Measurements from ENCODE around the gene TM9SF2. TPM values are rescaled to one million over a fixed set of nuclear protein-coding genes. Genes with fewer than 3 reads are reported as not detected.
A peak's percentile ranks its signal among the peaks of the same experiment; 100 is the strongest.

The TM9SF2 gene
- total and polyA plus RNA-seq, 4 experiments from 2014 or later = 60.0 to 126 (median 83.1) TPM

DNA sequence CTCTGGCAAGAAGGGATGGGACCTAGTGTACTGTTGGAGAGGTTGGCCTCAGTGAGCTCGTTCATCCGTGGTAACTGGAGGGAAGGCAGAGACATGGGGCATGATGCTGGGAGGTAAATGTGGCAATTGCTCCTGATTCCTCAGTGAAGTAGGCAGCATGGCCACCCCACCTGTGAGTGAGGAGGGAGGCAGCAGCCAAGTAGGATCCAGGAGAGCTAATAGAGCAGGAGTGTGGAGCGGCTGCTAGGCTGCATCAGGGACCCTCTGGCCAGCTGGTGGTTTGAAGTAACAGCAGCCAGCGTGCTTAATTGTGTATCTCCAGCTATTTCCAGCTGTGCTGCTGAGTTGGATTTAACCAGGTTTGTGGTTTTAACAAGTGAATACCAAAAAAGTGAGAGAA lies 24.7 kb downstream of the TM9SF2 start:
- no peaks in the 10 kb centered on the region for H3K9me3 ChIP-seq (ENCODE audit: control insufficient read depth in 1 of 2, low read length in 2 of 2)
- peak overlapping the region in 3 of 8 donors; percentile 25 to 35 (median 30) for H3K4me3 Mint-ChIP-seq
- H3K36me3 Mint-ChIP-seq = peaks cover 62 to 87% of the 10 kb centered on the region in 2 donors
- no peaks in the 10 kb centered on the region for H3K9me3 Mint-ChIP-seq
- intact Hi-C loops (cut with micrococcal nuclease) = no loop called here
- H3K4me1 Mint-ChIP-seq = peaks cover 39 to 56% (median 46%) of the 10 kb centered on the region in 4 donors
- H3K27me3 ChIP-seq (ENCODE audit: insufficient read depth, low read length) = no peaks in the 10 kb centered on the region
- no peak for DNase-seq
- no peak overlapping the region for H3K4me3 ChIP-seq (ENCODE audit: low read length in 2 of 2)
- H3K27ac ChIP-seq (ENCODE audit: low read depth, low read length) = no peak overlapping the region
- peak overlapping the region in 5 of 7 donors; percentile 28 to 78 (median 66) for H3K27ac Mint-ChIP-seq
- H3K4me1 ChIP-seq (ENCODE audit: insufficient read depth, low read length) = peaks cover 21% of the 10 kb centered on the region
- peaks cover 33% of the 10 kb centered on the region for H3K36me3 ChIP-seq (ENCODE audit: insufficient read depth, low read length)
- H3K27me3 Mint-ChIP-seq = no peaks in the 10 kb centered on the region
- CTCF ChIA-PET (ENCODE audit: partially characterized antibody) = interaction anchor here (0.6 to 4.1 kb wide), 14 partner anchors 9 to 153 kb away, joined by 3 to 30 read pairs (median 3); partner anchors contain the start of gene TM9SF2
- POLR2A ChIA-PET (ENCODE audit: partially characterized antibody) = interaction anchor here (0.9 to 1.3 kb wide), 2 partner anchors 18 to 25 kb away, joined by 3 to 4 read pairs; partner anchors contain the start of gene TM9SF2

- H3K27me3 Mint-ChIP-seq = no peaks in the 10 kb centered on the region
- peaks cover 39 to 62% (median 45%) of the 10 kb centered on the region in 4 donors for H3K4me1 Mint-ChIP-seq
- peaks cover 63 to 88% of the 10 kb centered on the region in 2 donors for H3K36me3 Mint-ChIP-seq
- CTCF ChIA-PET (ENCODE audit: partially characterized antibody) = interaction anchor here (0.7 to 4.1 kb wide), 13 partner anchors 9 to 987 kb away, joined by 3 to 30 read pairs (median 3); partner anchors contain the start of gene TM9SF2
- H3K36me3 ChIP-seq (ENCODE audit: insufficient read depth, low read length) = peaks cover 29% of the 10 kb centered on the region
- H3K9me3 ChIP-seq (ENCODE audit: control insufficient read depth in 1 of 2, low read length in 2 of 2) = no peaks in the 10 kb centered on the region
- no peak overlapping the region for H3K4me3 ChIP-seq (ENCODE audit: low read length in 2 of 2)
- no peak overlapping the region for H3K27ac ChIP-seq (ENCODE audit: low read depth, low read length)
- H3K27ac Mint-ChIP-seq = peak overlapping the region; percentile 28 to 90 (median 76)
- H3K4me1 ChIP-seq (ENCODE audit: insufficient read depth, low read length) = peaks cover 21% of the 10 kb centered on the region
- peak overlapping the region in 5 of 8 donors; percentile 2 to 35 (median 23) for H3K4me3 Mint-ChIP-seq
- no peak for DNase-seq
- no peaks in the 10 kb centered on the region for H3K9me3 Mint-ChIP-seq
- POLR2A ChIA-PET (ENCODE audit: partially characterized antibody) = interaction anchor here (1.3 kb wide), 1 partner anchor 25 kb away, joined by 4 read pairs; the partner anchor contains the start of gene TM9SF2
- no peaks in the 10 kb centered on the region for H3K27me3 ChIP-seq (ENCODE audit: insufficient read depth, low read length)
- intact Hi-C loops (cut with micrococcal nuclease) = no loop called here
These were observed 25.3 kb downstream of the TM9SF2 start for GRCh38 chr13:99526549-99526948.

GRCh38 chr13:99527301-99527700 lies 26.0 kb downstream of the TM9SF2 start:
- peak in 4 of 5 donors; percentile 15 to 46 (median 24) for DNase-seq
- Histone ChIP-seq H3K4me1 (ENCODE audit: insufficient read depth, low read length) (peaks cover 21% of the 10 kb centered on the region), H3K9me3 (ENCODE audit: control insufficient read depth in 1 of 2, low read length in 2 of 2) (no peaks in the 10 kb centered on the region), H3K27me3 (ENCODE audit: insufficient read depth, low read length) (no peaks in the 10 kb centered on the region), H3K27ac (ENCODE audit: low read depth, low read length) (no peak overlapping the region), H3K4me3 (ENCODE audit: low read length in 2 of 2) (no peak overlapping the region), H3K36me3 (ENCODE audit: insufficient read depth, low read length) (peaks cover 21% of the 10 kb centered on the region)
- intact Hi-C loops (cut with micrococcal nuclease) = no loop called here
- H3K4me1 Mint-ChIP-seq = peaks cover 39 to 63% (median 45%) of the 10 kb centered on the region in 4 donors
- CTCF ChIA-PET (ENCODE audit: partially characterized antibody) = interaction anchor here (0.7 to 4.1 kb wide), 13 partner anchors 8 to 988 kb away, joined by 3 to 30 read pairs (median 5); partner anchors contain the start of gene CLYBL
- H3K9me3 Mint-ChIP-seq = no peaks in the 10 kb centered on the region
- H3K27me3 Mint-ChIP-seq = no peaks in the 10 kb centered on the region
- peak overlapping the region in 6 of 7 donors; percentile 28 to 89 (median 60) for H3K27ac Mint-ChIP-seq
- peaks cover 63 to 85% of the 10 kb centered on the region in 2 donors for H3K36me3 Mint-ChIP-seq
- peak overlapping the region in 3 of 8 donors; percentile 25 to 35 (median 31) for H3K4me3 Mint-ChIP-seq
- POLR2A ChIA-PET (ENCODE audit: partially characterized antibody) = interaction anchor here (0.8 kb wide), 1 partner anchor 79 kb away, joined by 4 read pairs; no protein-coding TSS in a partner anchor

GRCh38 chr13:99528547-99528946 lies 27.3 kb downstream of the TM9SF2 start:
- intact Hi-C loops (cut with micrococcal nuclease) = loop anchor here (1.0 kb wide), 5 partner anchors 86 to 986 kb away; no protein-coding TSS in a partner anchor
- DNase-seq = peak in 4 of 5 donors; percentile 40 to 47 (median 42)
- Histone ChIP-seq H3K9me3 (ENCODE audit: control insufficient read depth in 1 of 2, low read length in 2 of 2) (no peaks in the 10 kb centered on the region), H3K36me3 (ENCODE audit: insufficient read depth, low read length) (peaks cover 18% of the 10 kb centered on the region), H3K4me1 (ENCODE audit: insufficient read depth, low read length) (peaks cover 21% of the 10 kb centered on the region), H3K27ac (ENCODE audit: low read depth, low read length) (no peak overlapping the region), H3K27me3 (ENCODE audit: insufficient read depth, low read length) (no peaks in the 10 kb centered on the region), H3K4me3 (ENCODE audit: low read length in 2 of 2) (no peak overlapping the region)
- CTCF ChIA-PET (ENCODE audit: partially characterized antibody) = interaction anchor here (0.8 to 4.1 kb wide), 22 partner anchors 12 to 987 kb away, joined by 3 to 30 read pairs (median 4); partner anchors contain the start of gene CLYBL
- Mint-ChIP-seq H3K4me1 (peaks cover 39 to 61% (median 45%) of the 10 kb centered on the region in 4 donors), H3K27me3 (no peaks in the 10 kb centered on the region), H3K9me3 (no peaks in the 10 kb centered on the region), H3K27ac (peak overlapping the region in 1 of 7 donors; percentile 53), H3K4me3 (no peak overlapping the region), H3K36me3 (peaks cover 60 to 79% of the 10 kb centered on the region in 2 donors)
- POLR2A ChIA-PET (ENCODE audit: partially characterized antibody) = interaction anchor here (1.4 kb wide), 1 partner anchor 78 kb away, joined by 3 read pairs; the partner anchor contains the start of gene CLYBL

DNA sequence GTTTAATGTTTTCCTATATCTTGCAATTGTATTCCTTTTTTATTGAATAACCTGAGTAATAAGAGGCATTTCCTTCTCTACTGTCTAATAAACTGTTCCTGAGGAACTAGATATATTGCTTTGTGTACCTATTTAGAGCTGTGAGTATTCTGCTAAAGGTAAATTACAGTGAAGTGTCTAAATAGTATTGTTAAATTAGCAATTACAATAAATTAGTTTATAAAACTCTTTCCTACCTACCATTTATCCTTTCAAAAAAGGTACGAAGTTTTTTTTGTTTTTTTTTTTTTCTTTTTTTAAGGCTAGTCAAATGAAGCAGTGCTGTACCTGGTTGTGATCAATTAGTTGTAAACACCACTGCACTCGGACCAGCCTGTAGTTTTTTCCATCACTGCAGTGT lies 34.8 kb downstream of the TM9SF2 start:
- peaks cover 16% of the 10 kb centered on the region for H3K36me3 ChIP-seq (ENCODE audit: insufficient read depth, low read length)
- intact Hi-C loops (cut with micrococcal nuclease) = no loop called here
- H3K27me3 Mint-ChIP-seq = no peaks in the 10 kb centered on the region
- ChIA-PET CTCF (ENCODE audit: partially characterized antibody) (interaction anchor here (0.9 to 2.1 kb wide), 3 partner anchors 10 to 79 kb away, joined by 3 to 9 read pairs (median 3); no protein-coding TSS in a partner anchor), POLR2A (ENCODE audit: partially characterized antibody) (interaction anchor here (1.3 kb wide), 1 partner anchor 35 kb away, joined by 4 read pairs; no protein-coding TSS in a partner anchor)
- peaks cover 47 to 55% of the 10 kb centered on the region in 2 donors for H3K36me3 Mint-ChIP-seq
- no peak overlapping the region for H3K27ac ChIP-seq (ENCODE audit: low read depth, low read length)
- H3K4me1 ChIP-seq (ENCODE audit: insufficient read depth, low read length) = peaks cover 20% of the 10 kb centered on the region
- H3K27ac Mint-ChIP-seq = peak overlapping the region in 1 of 7 donors; percentile 32
- H3K4me3 Mint-ChIP-seq = no peak overlapping the region
- no peaks in the 10 kb centered on the region for H3K27me3 ChIP-seq (ENCODE audit: insufficient read depth, low read length)
- no peak for DNase-seq
- H3K4me1 Mint-ChIP-seq = peaks cover 16 to 32% (median 20%) of the 10 kb centered on the region in 4 donors
- H3K9me3 ChIP-seq (ENCODE audit: control insufficient read depth in 1 of 2, low read length in 2 of 2) = no peaks in the 10 kb centered on the region
- H3K9me3 Mint-ChIP-seq = no peaks in the 10 kb centered on the region
- no peak overlapping the region for H3K4me3 ChIP-seq (ENCODE audit: low read length in 2 of 2)

GRCh38 chr13:99540530-99540929 lies 39.3 kb downstream of the TM9SF2 start:
- POLR2A ChIA-PET (ENCODE audit: partially characterized antibody) = interaction anchor here (0.7 to 1.3 kb wide), 2 partner anchors 44 to 976 kb away, joined by 4 read pairs; no protein-coding TSS in a partner anchor
- peak overlapping the region; percentile 9 for H3K27ac ChIP-seq (ENCODE audit: low read depth, low read length)
- Mint-ChIP-seq H3K9me3 (no peaks in the 10 kb centered on the region), H3K27me3 (no peaks in the 10 kb centered on the region), H3K4me1 (peaks cover 31 to 57% (median 43%) of the 10 kb centered on the region in 4 donors), H3K4me3 (peak overlapping the region in 6 of 8 donors; percentile 21 to 77 (median 66)), H3K27ac (peak overlapping the region; percentile 61 to 94 (median 89)), H3K36me3 (peaks cover 57 to 63% of the 10 kb centered on the region in 2 donors)
- peaks cover 55% of the 10 kb centered on the region for H3K4me1 ChIP-seq (ENCODE audit: insufficient read depth, low read length)
- H3K4me3 ChIP-seq (ENCODE audit: low read length in 2 of 2) = no peak overlapping the region
- CTCF ChIA-PET (ENCODE audit: partially characterized antibody) = interaction anchor here (0.7 to 3.6 kb wide), 5 partner anchors 12 to 54 kb away, joined by 3 to 24 read pairs (median 5); no protein-coding TSS in a partner anchor
- no peak for DNase-seq
- H3K27me3 ChIP-seq (ENCODE audit: insufficient read depth, low read length) = no peaks in the 10 kb centered on the region
- no peaks in the 10 kb centered on the region for H3K9me3 ChIP-seq (ENCODE audit: control insufficient read depth in 1 of 2, low read length in 2 of 2)
- H3K36me3 ChIP-seq (ENCODE audit: insufficient read depth, low read length) = peaks cover 24% of the 10 kb centered on the region
- intact Hi-C loops (cut with micrococcal nuclease) = loop anchor here (5.0 to 10.0 kb wide), 3 partner anchors 43 to 1584 kb away; partner anchors contain the start of gene CLYBL

All from CD4-positive, alpha-beta memory T cell (primary cell).